ENCODE results near the gene PRKCSH.

Gene PRKCSH, protein sequence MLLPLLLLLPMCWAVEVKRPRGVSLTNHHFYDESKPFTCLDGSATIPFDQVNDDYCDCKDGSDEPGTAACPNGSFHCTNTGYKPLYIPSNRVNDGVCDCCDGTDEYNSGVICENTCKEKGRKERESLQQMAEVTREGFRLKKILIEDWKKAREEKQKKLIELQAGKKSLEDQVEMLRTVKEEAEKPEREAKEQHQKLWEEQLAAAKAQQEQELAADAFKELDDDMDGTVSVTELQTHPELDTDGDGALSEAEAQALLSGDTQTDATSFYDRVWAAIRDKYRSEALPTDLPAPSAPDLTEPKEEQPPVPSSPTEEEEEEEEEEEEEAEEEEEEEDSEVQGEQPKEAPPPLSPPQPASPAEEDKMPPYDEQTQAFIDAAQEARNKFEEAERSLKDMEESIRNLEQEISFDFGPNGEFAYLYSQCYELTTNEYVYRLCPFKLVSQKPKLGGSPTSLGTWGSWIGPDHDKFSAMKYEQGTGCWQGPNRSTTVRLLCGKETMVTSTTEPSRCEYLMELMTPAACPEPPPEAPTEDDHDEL

DNA sequence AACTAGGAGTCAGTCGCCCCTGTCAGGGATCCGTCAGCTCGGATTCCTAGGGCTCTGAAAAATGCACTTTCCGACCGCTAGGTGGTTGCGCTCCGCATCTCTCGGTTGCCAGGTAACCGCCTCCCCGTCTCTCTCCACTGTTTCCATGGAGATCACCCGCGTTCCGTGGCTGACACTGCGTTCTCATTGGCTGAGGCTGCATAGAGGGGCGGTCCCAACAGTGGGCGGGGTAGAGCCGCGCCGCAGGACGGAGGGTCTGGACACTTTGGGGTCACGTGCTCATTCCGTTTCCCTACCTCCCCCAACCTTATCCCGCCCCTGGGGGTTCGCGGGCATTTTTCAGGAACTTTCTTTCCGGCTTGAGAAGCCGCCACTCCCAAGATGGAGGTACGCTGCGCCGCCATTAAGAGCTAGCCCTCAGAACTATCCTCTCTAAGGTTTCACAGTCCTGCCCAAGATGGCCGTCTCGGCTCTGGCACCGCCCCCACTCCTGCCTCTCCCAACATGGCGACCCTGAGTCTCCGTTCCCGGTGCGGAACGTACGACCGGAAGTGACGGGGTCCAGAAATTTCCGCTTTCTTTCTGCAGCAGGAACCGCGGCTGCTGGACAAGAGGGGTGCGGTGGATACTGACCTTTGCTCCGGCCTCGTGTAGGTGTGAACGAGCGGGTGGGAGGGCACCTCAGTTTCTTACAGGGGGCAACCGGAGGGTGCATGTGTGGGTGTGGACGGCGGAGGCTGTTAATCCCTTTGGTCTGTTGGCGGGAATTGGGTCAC is at the start of gene PRKCSH, which contains the start of gene ODAD3:
Gene PRKCSH (plus strand): TSS at position 579 of the 776 bp plus-strand sequence. CDS start 483 bp downstream, outside the sequence.
Gene ODAD3 (minus strand): TSS at position 65 of the 776 bp plus-strand sequence. CDS start 105 bp downstream, outside the sequence.
- Histone ChIP-seq H3K9ac (ENCODE audit: low read length) (peak within 1 kb of the TSS; percentile 25), H3K27ac (ENCODE audit: low read depth, low read length) (peak within 1 kb of the TSS; percentile 57)

DNA sequence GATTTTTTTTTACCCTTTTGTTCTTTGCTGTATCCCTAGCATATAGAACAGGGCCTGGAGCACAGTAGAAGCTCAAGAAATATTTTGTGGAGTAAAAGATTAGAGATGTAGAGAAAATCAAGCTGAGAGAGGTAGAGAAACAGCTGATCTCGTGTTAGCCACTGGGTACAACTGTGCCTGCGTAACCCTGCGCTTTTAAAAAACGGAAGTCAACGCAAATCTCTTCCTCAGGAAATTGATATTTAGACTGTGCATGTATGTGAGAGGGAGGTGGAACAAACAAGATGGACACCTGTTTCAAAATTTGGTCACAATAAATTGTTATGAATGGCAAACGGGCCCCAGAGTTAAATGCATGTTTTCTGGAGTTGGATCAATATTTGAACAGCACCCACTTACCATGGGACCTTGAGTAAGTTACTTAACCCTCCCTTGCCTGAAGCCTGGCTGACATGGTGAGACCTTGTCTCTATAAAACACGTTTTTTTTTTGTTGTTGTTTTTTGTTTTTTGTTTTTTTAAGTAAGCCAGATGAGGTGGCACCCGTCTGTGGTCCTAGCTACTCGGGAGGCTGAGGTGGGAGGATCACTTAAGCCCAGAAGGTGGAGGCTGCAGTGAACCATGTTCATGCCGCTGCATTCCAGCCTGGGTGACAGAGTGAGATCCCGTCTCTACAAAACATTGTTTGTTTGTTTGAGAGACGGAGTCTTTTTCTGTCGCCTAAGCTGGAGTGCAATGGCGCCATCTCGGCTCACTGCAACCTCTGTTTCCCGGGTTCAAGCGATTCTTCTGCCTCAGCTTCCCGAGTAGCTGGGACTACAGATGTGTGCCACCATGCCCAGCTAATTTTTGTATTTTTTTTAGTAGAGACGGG is 48.0 kb upstream of the PRKCSH start:
- no peak overlapping the region for H3K27ac ChIP-seq (ENCODE audit: low read depth, low read length)
- no peaks in the 10 kb centered on the region for H3K9me3 ChIP-seq (ENCODE audit: low read length)
- H3K9ac ChIP-seq (ENCODE audit: low read length) = no peak overlapping the region
- no peak overlapping the region for H3K4me3 ChIP-seq (ENCODE audit: low read depth in 1 of 2, low read length in 2 of 2)
- no peaks in the 10 kb centered on the region for H3K36me3 ChIP-seq (ENCODE audit: insufficient read depth, low read length)
- peaks cover 0 to 18% of the 10 kb centered on the region in 2 donors for H3K27me3 ChIP-seq (ENCODE audit: control insufficient read depth in 1 of 2, insufficient read depth in 2 of 2, low read length in 2 of 2)
- H3K4me1 ChIP-seq (ENCODE audit: insufficient read depth, low read length) = no peaks in the 10 kb centered on the region

More for the DNA sequence above, at the start of gene PRKCSH, which contains the start of gene ODAD3:
- peaks cover 11% of the 10 kb centered on the region for H3K36me3 ChIP-seq (ENCODE audit: insufficient read depth, low read length)
- peaks cover 16% of the 10 kb centered on the region for H3K4me1 ChIP-seq (ENCODE audit: insufficient read depth, low read length)
- H3K4me3 ChIP-seq (ENCODE audit: low read depth in 1 of 2, low read length in 2 of 2) = peak within 1 kb of the TSS; percentile 81 to 95
- H3K9me3 ChIP-seq (ENCODE audit: low read length) = no peaks in the 10 kb centered on the region
- H3K27me3 ChIP-seq (ENCODE audit: control insufficient read depth in 1 of 2, insufficient read depth in 2 of 2, low read length in 2 of 2) = no peaks in the 10 kb centered on the region

DNA sequence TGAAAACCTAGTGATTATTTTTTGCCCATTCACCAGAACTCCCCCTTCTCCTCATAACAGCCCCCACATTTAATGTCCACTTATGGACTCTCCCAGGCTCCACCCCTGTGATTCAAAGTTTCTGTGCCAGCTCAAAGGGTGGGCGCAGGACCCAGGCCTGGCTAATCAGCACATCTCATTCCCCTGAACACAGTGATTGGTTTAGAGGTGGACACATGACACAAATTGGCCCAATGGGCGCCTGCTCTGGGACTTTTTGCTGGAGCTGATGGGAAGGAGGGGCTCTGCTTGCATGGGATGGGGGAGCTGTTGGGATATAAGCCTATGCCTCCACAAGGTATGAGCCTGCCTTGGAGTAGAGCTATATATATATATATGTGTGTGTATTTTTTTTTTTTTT is 45.1 kb upstream of the PRKCSH start:
- Histone ChIP-seq H3K36me3 (ENCODE audit: insufficient read depth, low read length) (no peaks in the 10 kb centered on the region), H3K4me1 (ENCODE audit: insufficient read depth, low read length) (no peaks in the 10 kb centered on the region), H3K9me3 (ENCODE audit: low read length) (no peaks in the 10 kb centered on the region), H3K4me3 (ENCODE audit: low read depth in 1 of 2, low read length in 2 of 2) (no peak overlapping the region), H3K9ac (ENCODE audit: low read length) (no peak overlapping the region), H3K27me3 (ENCODE audit: control insufficient read depth in 1 of 2, insufficient read depth in 2 of 2, low read length in 2 of 2) (no peaks in the 10 kb centered on the region), H3K27ac (ENCODE audit: low read depth, low read length) (no peak overlapping the region)

DNA sequence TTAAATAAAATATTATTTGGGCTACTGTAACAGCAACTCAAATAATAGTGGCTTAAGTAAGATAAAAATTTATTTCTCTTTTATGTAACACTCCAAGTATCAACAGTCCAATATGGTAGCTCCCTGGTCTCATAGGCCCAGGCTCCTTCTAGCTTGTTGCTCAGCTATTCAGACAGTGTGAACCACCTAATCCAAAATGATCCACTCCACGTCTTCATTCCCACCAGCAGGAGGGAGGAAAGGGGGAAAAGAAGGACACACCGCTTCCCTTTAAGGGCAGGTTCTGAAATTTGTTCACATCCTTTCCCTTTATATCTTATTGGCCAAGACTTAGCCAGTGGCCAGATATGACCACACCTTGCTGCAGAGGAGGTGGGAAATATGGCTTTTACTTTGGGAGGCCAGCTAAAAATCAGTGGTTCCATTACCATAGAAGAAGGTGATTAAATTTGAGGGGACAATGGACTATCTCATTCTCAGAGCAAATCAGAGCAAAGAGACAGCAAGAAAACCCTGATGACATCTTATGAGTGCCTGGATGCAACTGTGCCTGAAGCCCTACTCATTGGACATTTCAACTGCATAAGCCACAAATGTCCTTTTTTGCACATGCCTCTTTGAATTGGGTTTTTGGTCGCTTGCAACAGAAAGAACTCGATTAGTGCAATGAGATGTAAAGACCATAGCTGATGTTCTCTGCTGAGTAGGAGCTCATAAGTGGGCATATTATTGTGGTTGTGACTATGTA is 44.3 kb upstream of the PRKCSH start:
- H3K4me3 ChIP-seq (ENCODE audit: low read depth in 1 of 2, low read length in 2 of 2) = no peak overlapping the region
- H3K27ac ChIP-seq (ENCODE audit: low read depth, low read length) = no peak overlapping the region
- no peaks in the 10 kb centered on the region for H3K36me3 ChIP-seq (ENCODE audit: insufficient read depth, low read length)
- H3K9me3 ChIP-seq (ENCODE audit: low read length) = no peaks in the 10 kb centered on the region
- no peak overlapping the region for H3K9ac ChIP-seq (ENCODE audit: low read length)
- H3K27me3 ChIP-seq (ENCODE audit: control insufficient read depth in 1 of 2, insufficient read depth in 2 of 2, low read length in 2 of 2) = no peaks in the 10 kb centered on the region
- no peaks in the 10 kb centered on the region for H3K4me1 ChIP-seq (ENCODE audit: insufficient read depth, low read length)

DNA sequence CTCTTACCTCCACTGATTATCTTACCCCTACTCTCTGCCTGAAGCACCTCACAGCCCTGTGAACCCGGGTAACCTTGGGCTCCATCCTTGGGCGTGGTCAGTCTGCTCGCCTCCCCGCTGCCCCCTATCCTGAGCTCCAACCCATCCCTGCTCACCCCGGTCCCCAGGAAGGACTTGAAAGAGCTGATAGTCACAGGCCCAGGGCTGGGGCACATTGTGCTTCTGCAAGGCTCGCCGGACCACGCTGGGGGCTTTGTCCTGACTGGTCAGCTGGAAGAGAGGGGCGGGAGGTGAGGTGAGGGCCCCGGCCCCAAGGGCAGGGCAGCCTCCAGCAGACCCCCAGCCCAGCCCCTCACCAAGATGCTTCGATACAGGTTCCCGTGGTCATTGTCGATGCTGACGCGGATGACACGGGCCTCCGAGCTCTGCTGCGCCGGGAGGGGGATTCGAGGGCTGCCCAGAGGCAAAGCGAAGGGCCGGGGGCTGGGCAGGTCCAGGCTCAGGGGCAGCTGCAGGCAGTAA is 38.3 kb upstream of the PRKCSH start:
- no peak overlapping the region for H3K27ac ChIP-seq (ENCODE audit: low read depth, low read length)

DNA sequence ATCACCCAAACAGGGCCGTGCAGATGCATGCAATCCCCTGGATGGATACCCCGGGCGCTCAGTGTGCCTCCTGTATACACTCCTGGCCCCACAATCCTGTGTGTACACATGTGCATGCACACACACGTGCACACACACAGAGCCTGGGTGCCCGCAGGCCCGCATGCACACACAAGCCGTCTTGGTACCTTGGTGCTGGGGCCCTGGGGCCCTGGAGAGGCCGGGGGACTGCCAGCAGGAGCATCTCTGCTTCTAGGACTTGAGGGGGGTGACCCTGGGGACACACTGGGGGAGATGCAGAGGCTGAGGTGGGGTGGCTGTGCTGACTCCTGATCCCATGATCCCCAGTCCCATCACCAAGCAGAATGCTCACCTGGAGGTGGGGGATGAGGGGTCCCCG is 35.8 kb upstream of the PRKCSH start:
- Histone ChIP-seq H3K4me3 (ENCODE audit: low read depth in 1 of 2, low read length in 2 of 2) (no peak overlapping the region), H3K9ac (ENCODE audit: low read length) (no peak overlapping the region), H3K36me3 (ENCODE audit: insufficient read depth, low read length) (no peaks in the 10 kb centered on the region), H3K27me3 (ENCODE audit: control insufficient read depth in 1 of 2, insufficient read depth in 2 of 2, low read length in 2 of 2) (peaks cover 0 to 4% of the 10 kb centered on the region in 2 donors), H3K9me3 (ENCODE audit: low read length) (no peaks in the 10 kb centered on the region), H3K4me1 (ENCODE audit: insufficient read depth, low read length) (no peaks in the 10 kb centered on the region), H3K27ac (ENCODE audit: low read depth, low read length) (no peak overlapping the region)

More for the DNA sequence above, 38.3 kb upstream of the PRKCSH start:
- Histone ChIP-seq H3K27me3 (ENCODE audit: control insufficient read depth in 1 of 2, insufficient read depth in 2 of 2, low read length in 2 of 2) (peaks cover 0 to 4% of the 10 kb centered on the region in 2 donors), H3K9ac (ENCODE audit: low read length) (no peak overlapping the region), H3K9me3 (ENCODE audit: low read length) (no peaks in the 10 kb centered on the region), H3K4me1 (ENCODE audit: insufficient read depth, low read length) (no peaks in the 10 kb centered on the region), H3K36me3 (ENCODE audit: insufficient read depth, low read length) (no peaks in the 10 kb centered on the region), H3K4me3 (ENCODE audit: low read depth in 1 of 2, low read length in 2 of 2) (no peak overlapping the region)

DNA sequence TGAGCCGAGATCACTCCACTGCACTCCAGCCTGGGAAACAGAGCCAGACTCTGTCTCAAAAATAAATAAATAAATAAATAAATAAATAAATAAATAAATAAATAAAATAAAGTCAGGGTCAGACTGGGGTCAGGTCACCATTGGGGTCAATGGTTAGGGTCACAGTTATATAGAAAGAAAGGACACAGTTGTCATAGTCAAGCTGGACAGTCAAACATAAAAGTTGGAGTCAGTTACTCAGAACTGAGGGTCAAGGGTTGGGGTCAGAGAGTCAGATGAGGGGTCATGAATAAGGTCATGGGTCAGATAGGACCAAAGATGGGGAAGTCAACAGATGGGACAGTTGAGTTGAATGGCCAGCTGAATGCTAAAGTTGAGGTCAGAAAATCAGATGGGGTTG is 34.6 kb upstream of the PRKCSH start:
- no peaks in the 10 kb centered on the region for H3K36me3 ChIP-seq (ENCODE audit: insufficient read depth, low read length)
- H3K27ac ChIP-seq (ENCODE audit: low read depth, low read length) = no peak overlapping the region
- no peaks in the 10 kb centered on the region for H3K4me1 ChIP-seq (ENCODE audit: insufficient read depth, low read length)
- peaks cover 0 to 4% of the 10 kb centered on the region in 2 donors for H3K27me3 ChIP-seq (ENCODE audit: control insufficient read depth in 1 of 2, insufficient read depth in 2 of 2, low read length in 2 of 2)
- H3K9ac ChIP-seq (ENCODE audit: low read length) = no peak overlapping the region
- H3K9me3 ChIP-seq (ENCODE audit: low read length) = no peaks in the 10 kb centered on the region
- no peak overlapping the region for H3K4me3 ChIP-seq (ENCODE audit: low read depth in 1 of 2, low read length in 2 of 2)

DNA sequence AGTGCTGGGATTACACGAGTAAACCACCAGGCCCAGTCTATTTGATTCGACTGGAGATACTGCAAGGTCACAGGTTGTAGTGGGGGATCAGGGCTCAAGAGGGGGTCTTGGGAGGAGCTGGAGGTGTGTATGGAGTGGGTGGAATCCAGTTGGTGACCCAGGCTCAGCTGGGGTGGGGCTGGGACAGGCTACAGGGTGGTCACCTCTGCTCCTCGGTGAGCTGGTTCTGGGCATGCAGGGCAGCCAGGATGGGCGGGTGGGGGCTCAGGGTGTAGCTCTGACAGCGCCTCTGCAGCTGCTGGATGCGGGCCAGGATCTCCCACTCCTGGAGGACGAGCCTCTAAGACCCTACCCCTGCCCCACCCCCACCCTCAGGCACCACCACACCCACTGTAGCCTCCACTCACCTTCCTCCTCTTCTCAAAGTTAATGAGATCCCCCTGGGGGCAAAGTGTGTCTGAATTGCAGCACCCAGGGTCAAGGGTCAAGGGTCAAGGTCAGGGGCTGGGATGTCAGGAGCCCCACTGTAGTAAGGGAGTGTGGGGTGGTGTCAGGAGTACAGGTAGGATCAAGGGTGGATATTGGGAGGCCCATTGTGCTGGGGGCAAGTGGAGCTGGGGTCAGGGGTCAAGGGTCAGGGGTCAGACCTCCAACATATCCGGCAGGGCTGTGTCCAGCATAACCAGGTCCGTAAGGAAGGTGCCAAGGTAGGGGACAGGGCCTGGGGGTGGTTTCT is 33.5 kb upstream of the PRKCSH start:
- Histone ChIP-seq H3K27ac (ENCODE audit: low read depth, low read length) (no peak overlapping the region), H3K4me3 (ENCODE audit: low read depth in 1 of 2, low read length in 2 of 2) (no peak overlapping the region), H3K9me3 (ENCODE audit: low read length) (no peaks in the 10 kb centered on the region)

DNA sequence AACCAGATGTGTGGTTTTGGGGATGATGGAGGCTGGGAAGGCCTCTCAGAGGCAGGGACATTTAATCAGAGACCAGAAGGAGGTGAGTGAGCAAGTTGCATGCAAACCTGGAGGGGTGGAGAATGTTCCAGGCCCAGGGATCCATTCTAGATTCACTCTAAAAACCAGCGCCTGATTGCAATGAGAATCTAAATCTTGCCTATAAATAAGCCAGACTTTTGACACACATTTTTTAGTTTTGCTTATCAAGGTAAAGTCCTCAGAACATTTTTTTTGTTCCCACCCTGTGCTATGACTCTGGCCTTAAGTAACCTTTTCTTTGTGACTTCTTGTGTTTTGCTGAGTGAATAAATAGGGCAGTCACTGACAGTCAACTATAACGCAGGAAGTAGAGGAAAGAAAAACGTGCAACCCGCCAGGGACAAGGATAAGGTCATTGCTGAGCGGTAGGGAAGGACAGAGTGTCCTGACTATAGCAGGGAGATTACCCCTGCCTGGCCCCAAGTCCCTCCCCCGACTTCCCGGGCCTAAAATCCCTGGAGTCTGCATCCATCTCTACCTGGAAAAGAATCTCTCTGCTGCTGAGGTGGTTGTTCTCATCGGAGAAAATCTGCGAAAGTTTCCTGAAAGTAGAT is 30.7 kb upstream of the PRKCSH start:
- no peaks in the 10 kb centered on the region for H3K9me3 ChIP-seq (ENCODE audit: low read length)
- peaks cover 5 to 8% of the 10 kb centered on the region in 2 donors for H3K27me3 ChIP-seq (ENCODE audit: control insufficient read depth in 1 of 2, insufficient read depth in 2 of 2, low read length in 2 of 2)
- H3K36me3 ChIP-seq (ENCODE audit: insufficient read depth, low read length) = no peaks in the 10 kb centered on the region
- H3K27ac ChIP-seq (ENCODE audit: low read depth, low read length) = no peak overlapping the region
- H3K4me1 ChIP-seq (ENCODE audit: insufficient read depth, low read length) = no peaks in the 10 kb centered on the region
- H3K9ac ChIP-seq (ENCODE audit: low read length) = no peak overlapping the region
- H3K4me3 ChIP-seq (ENCODE audit: low read depth in 1 of 2, low read length in 2 of 2) = no peak overlapping the region

More for the DNA sequence above, 33.5 kb upstream of the PRKCSH start:
- Histone ChIP-seq H3K27me3 (ENCODE audit: control insufficient read depth in 1 of 2, insufficient read depth in 2 of 2, low read length in 2 of 2) (peaks cover 5 to 11% of the 10 kb centered on the region in 2 donors), H3K36me3 (ENCODE audit: insufficient read depth, low read length) (no peaks in the 10 kb centered on the region), H3K9ac (ENCODE audit: low read length) (no peak overlapping the region), H3K4me1 (ENCODE audit: insufficient read depth, low read length) (no peaks in the 10 kb centered on the region)
